Pancreas (tissue), 10 donors: ENCODE data around the gene TGFB1I1. TPM values are rescaled to one million over a fixed set of nuclear protein-coding genes. Genes with fewer than 3 reads are reported as not detected.

ENCODE experiments used
- ATAC-seq, 4 donors: fragments of 200-7000 bp; cut with Tn5 transposase; one replicate each; pipeline versions ENCODE4 v1.8.0 to v1.9.1; 2020; ENCODE audit warnings: mild to moderate bottlenecking in 4 of 4, moderate library complexity in 4 of 4
- DNase-seq, 6 donors: peaks; one replicate each; pipeline ENCODE4 v3.0.0-alpha.2; 2020
- FAIRE-seq: peaks from 2 replicates; lab custom pipeline; 2012; peaks lifted over from hg19 to GRCh38; lab: Jason Lieb, UNC
- H3K27ac ChIP-seq, 4 donors: fragments of 200-600 bp; sonication (generic); 1 replicate in 3 of 4; 2 replicates in 1 of 4; pipeline versions ENCODE4 v1.5.0 to v1.8.0; 2020
- H3K27me3 ChIP-seq, 4 donors: fragments of 200-600 bp; one replicate each; pipeline ENCODE4 v1.8.0; 2021
- H3K36me3 ChIP-seq, 3 donors: fragments of 200-600 bp; sonication (generic) in 1 of 3; one replicate each; pipeline versions ENCODE4 v1.5.0 to v1.8.0; 2020 to 2021
- H3K4me1 ChIP-seq, 3 donors: fragments of 200-600 bp; one replicate each; pipeline ENCODE4 v1.8.0; 2021
- H3K4me3 ChIP-seq, 4 donors: fragments of 200-600 bp; sonication (generic) in 2 of 4; one replicate each; pipeline versions ENCODE4 v1.5.0 to v1.8.0; 2020 to 2021
- H3K9me3 ChIP-seq, 4 donors: fragments of 200-600 bp; one replicate each; pipeline ENCODE4 v1.8.0; 2021
- CTCF ChIP-seq, 4 donors: fragments of 200-600 bp; sonication (generic) in 3 of 4; IDR thresholded peaks; one replicate each; pipeline versions ENCODE4 v1.5.0 to v1.8.0; 2021; ENCODE audit warnings: antibody characterized with exemption in 4 of 4
- WGBS, 2 donors: extraction: QIAGEN DNeasy Blood & Tissue Kit; methylation state at CpG; one replicate each; pipeline ENCODE4 v1.1.7; 2013; 5-methylcytosine and 5-hydroxymethylcytosine counted together
- intact Hi-C, 3 donors: fragments of 100-400 bp; cut with DNase I; formaldehyde crosslinking; loops; one replicate each; pipeline versions ENCODE4 v1.11.1 to v1.14.2; 2022
- polyA plus RNA-seq, 2 donors: library from polyadenylated mRNA; stranded (reverse); fragments of 200-250 nt; gene quantifications; one replicate each; pipeline ENCODE4 v1.2.3, GENCODE V29; 2013
- total RNA-seq, 6 donors: library from RNA; stranded (reverse); fragmentation: NEBNext Ultra II Directional in 4 of 6; extraction: Animal tissue kit (Norgen Biotek cat#: 25700) in 4 of 6; gene quantifications; one replicate each; pipeline versions ENCODE4 v1.2.1 to v1.2.4, GENCODE V29; 2021 to 2023
- donor health status: healthy with polysubstance abuse.
- donor health status: DM: no; HTN: no; CAD: no; lungs with moderate emphysema.
- donor health status: DM: no; HTN: no; CAD: no.
- donor health status: control.
- donor health status: control.
- donor health status: Bipolar disorder and iron deficiency.
- donor health status: DM: yes; HTN: yes; CAD: no.
- donor health status: DM: no; HTN: no; CAD: no.
- donor health status: DM: no; HTN: no; CAD: no.
- donor health status: DM: yes; HTN: yes; CAD: no.

The TGFB1I1 gene
- total and polyA plus RNA-seq, 8 donors: 1.1 to 13.2 (median 6.7) TPM

- no peak for ATAC-seq
- H3K4me3 ChIP-seq: no peak overlapping the region
- no peak for FAIRE-seq
- H3K36me3 ChIP-seq: no peaks in the 10 kb centered on the region
- intact Hi-C loops: no loop called here
- no peak for TF ChIP-seq CTCF (IDR thresholded peaks at IDR 0.05)
- H3K9me3 ChIP-seq: no peaks in the 10 kb centered on the region
- DNase-seq: no peak
- 66 to 87% methylated on average over 3 of the region's 3 CpGs for WGBS, 2 donors
- no peak overlapping the region for H3K27ac ChIP-seq
- no peaks in the 10 kb centered on the region for H3K4me1 ChIP-seq
- no peaks in the 10 kb centered on the region for H3K27me3 ChIP-seq
Observed at GRCh38 chr16:31525113-31525512, 53.2 kb downstream of the TGFB1I1 start.

Other genes starting within 250 kb of the TGFB1I1 start
- 10 to 100 TPM in 1 of 6 donors, 1 to 10 TPM in 3, under 1 TPM in 2; 0.32 to 15.9 (median 2.3) TPM for gene ITGAM, start 212.2 kb upstream of the TGFB1I1 start, total RNA-seq
- gene ITGAM, start 212.2 kb upstream of the TGFB1I1 start, polyA plus RNA-seq: 1 to 10 TPM; 1.8 to 3.5 TPM
- gene ITGAX, start 117.0 kb upstream of the TGFB1I1 start, total RNA-seq: 10 to 100 TPM in 2 of 6 donors, 1 to 10 TPM in 2, under 1 TPM in 2; 0.56 to 21.5 (median 1.8) TPM
- 1 to 10 TPM; 1.2 to 3.0 TPM for gene ITGAX, start 117.0 kb upstream of the TGFB1I1 start, polyA plus RNA-seq
- gene ITGAD, start 78.8 kb upstream of the TGFB1I1 start, total RNA-seq: under 1 TPM in 2 of 6 donors, not detected in 4; 0.06 to 0.31 TPM
- not detected for gene ITGAD, start 78.8 kb upstream of the TGFB1I1 start, polyA plus RNA-seq
- under 1 TPM in 4 of 6 donors, not detected in 2; 0.39 to 0.61 (median 0.52) TPM for gene COX6A2, start 43.8 kb upstream of the TGFB1I1 start, total RNA-seq
- 1 to 10 TPM; 2.0 to 5.5 TPM for gene COX6A2, start 43.8 kb upstream of the TGFB1I1 start, polyA plus RNA-seq
- gene ZNF843, start 29.4 kb upstream of the TGFB1I1 start, total RNA-seq: 1 to 10 TPM; 2.0 to 3.4 (median 2.1) TPM
- 1 to 10 TPM; 1.1 to 1.5 TPM for gene ZNF843, start 29.4 kb upstream of the TGFB1I1 start, polyA plus RNA-seq
- 1 to 10 TPM; 2.3 to 6.2 (median 4.3) TPM for gene ARMC5, start 12.7 kb upstream of the TGFB1I1 start, total RNA-seq
- 10 to 100 TPM; 16.6 to 18.1 TPM for gene ARMC5, start 12.7 kb upstream of the TGFB1I1 start, polyA plus RNA-seq
- under 1 TPM; 0.35 to 0.84 (median 0.54) TPM for gene SLC5A2, start 11.0 kb downstream of the TGFB1I1 start, total RNA-seq
- gene SLC5A2, start 11.0 kb downstream of the TGFB1I1 start, polyA plus RNA-seq: 1 to 10 TPM; 2.8 to 4.9 TPM
- 10 to 100 TPM; 39.9 to 60.9 (median 46.8) TPM for gene RUSF1, start 36.2 kb downstream of the TGFB1I1 start, total RNA-seq
- gene RUSF1, start 36.2 kb downstream of the TGFB1I1 start, polyA plus RNA-seq: 10 to 100 TPM; 88.1 to 96.7 TPM
- not detected for gene AHSP, start 55.7 kb downstream of the TGFB1I1 start, total RNA-seq
- gene AHSP, start 55.7 kb downstream of the TGFB1I1 start, polyA plus RNA-seq: not detected